Keratinocyte (primary cell): ENCODE results near the gene ZNF680. TPM values are rescaled to one million over a fixed set of nuclear protein-coding genes. Genes with fewer than 3 reads are reported as not detected.

Experiments
- DNase-seq: peaks from one replicate; pipeline ENCODE4 v3.0.0-alpha.2; 2011; ENCODE audit warnings: low read depth, missing footprints, low spot score
- FAIRE-seq: peaks from 2 replicates; lab custom pipeline; 2011; peaks lifted over from hg19 to GRCh38; lab: Jason Lieb, UNC
- H2AFZ ChIP-seq: 2 replicates; pipeline ENCODE4 v1.6.0; 2012; ENCODE audit warnings: low read length, control low read depth, inconsistent platforms; ENCODE audit not compliant: control insufficient read depth
- H3K27ac ChIP-seq: 2 replicates; pipeline ENCODE4 v1.5.1; 2011; ENCODE audit warnings: low read length; ENCODE audit not compliant: control insufficient read depth, insufficient read depth
- H3K27me3 ChIP-seq: 3 replicates; pipeline ENCODE4 v1.6.0; 2011; ENCODE audit warnings: low read length; ENCODE audit not compliant: control insufficient read depth, insufficient read depth; ENCODE audit errors: extremely low read depth
- H3K36me3 ChIP-seq, 2 experiments: 2 replicates in 1 of 2; 3 replicates in 1 of 2; pipeline ENCODE4 v1.5.1; 2011; ENCODE audit warnings: low read length in 2 of 2, mild to moderate bottlenecking in 1 of 2; ENCODE audit not compliant: control insufficient read depth in 2 of 2, insufficient read depth in 2 of 2; ENCODE audit errors: extremely low read depth in 1 of 2
- H3K4me1 ChIP-seq: 3 replicates; pipeline ENCODE4 v1.5.1; 2011; ENCODE audit warnings: low read length; ENCODE audit not compliant: control insufficient read depth, insufficient read depth; ENCODE audit errors: extremely low read depth
- H3K4me2 ChIP-seq: 3 replicates; pipeline ENCODE4 v1.6.0; 2011; ENCODE audit warnings: low read depth, low read length; ENCODE audit not compliant: control insufficient read depth, insufficient read depth; ENCODE audit errors: extremely low read depth
- H3K4me3 ChIP-seq, 3 experiments: fragments of 200-600 bp in 1 of 3; sonication (generic) in 1 of 3; 2 replicates in 2 of 3; 3 replicates in 1 of 3; pipeline ENCODE4 v1.5.1; 2011 to 2016; ENCODE audit warnings: low read length in 3 of 3, mild to moderate bottlenecking in 3 of 3, control low read depth in 2 of 3, inconsistent platforms in 1 of 3, low read depth in 1 of 3, mixed read lengths in 1 of 3, mixed run types in 1 of 3, moderate library complexity in 1 of 3; ENCODE audit not compliant: control insufficient read depth in 2 of 3, insufficient read depth in 2 of 3; ENCODE audit errors: extremely low read depth in 1 of 3
- H3K79me2 ChIP-seq: 2 replicates; pipeline ENCODE4 v1.6.0; 2012; ENCODE audit warnings: low read length; ENCODE audit not compliant: control insufficient read depth, insufficient read depth
- H3K9ac ChIP-seq: 3 replicates; pipeline ENCODE4 v1.6.0; 2011; ENCODE audit warnings: low read length; ENCODE audit not compliant: control insufficient read depth, insufficient read depth; ENCODE audit errors: extremely low read depth
- H3K9me1 ChIP-seq: 3 replicates; pipeline ENCODE4 v1.6.0; 2011; ENCODE audit warnings: low read length; ENCODE audit not compliant: control insufficient read depth, insufficient read depth; ENCODE audit errors: extremely low read depth
- H3K9me3 ChIP-seq: 2 replicates; pipeline ENCODE4 v1.5.1; 2012; ENCODE audit warnings: low read depth, low read length; ENCODE audit not compliant: control insufficient read depth
- H4K20me1 ChIP-seq: 3 replicates; pipeline ENCODE4 v1.6.0; 2011; ENCODE audit warnings: low read length; ENCODE audit not compliant: control insufficient read depth, insufficient read depth; ENCODE audit errors: extremely low read depth
- EZH2 ChIP-seq: IDR thresholded peaks from one replicate; pipeline ENCODE4 v1.6.1; 2012; ENCODE audit warnings: inconsistent platforms, mild to moderate bottlenecking, low read length, moderate library complexity
- dilution Hi-C: fragments of 300-500 bp; cut with MboI; formaldehyde crosslinking; loops from one replicate; pipeline ENCODE4 v1.7.0; 2020; ENCODE audit warnings: low sequenced_read_pairs; ENCODE audit not compliant: extremely low pct_ligation_motif_present
- polyA plus RNA-seq, 5 experiments: library from polyadenylated mRNA; depleted of rRNA in 3 of 5; stranded (reverse) in 3 of 5; stranded (forward) in 1 of 5; unstranded in 1 of 5; fragments of >200 nt; gene quantifications; 1 replicate in 1 of 5; 2 replicates in 3 of 5; 3 replicates in 1 of 5; pipeline versions ENCODE4 v1.2.1 to v1.2.3, GENCODE V29; 2011 to 2012; ENCODE audit warnings: missing spikeins in 2 of 5, low read depth in 1 of 5, low replicate concordance in 1 of 5
- TF ChIP-seq, protein P1 (sequence below), 3 experiments: IDR thresholded peaks in 1 of 3; conservative IDR thresholded peaks in 1 of 3; optimal IDR thresholded peaks in 1 of 3; 2 replicates in 2 of 3; 3 replicates in 1 of 3; pipeline versions ENCODE3 to v1.5.1; 2011; ENCODE audit warnings: low read length in 3 of 3, mild to moderate bottlenecking in 3 of 3, moderate library complexity in 2 of 3, control low read depth in 1 of 3, inconsistent platforms in 1 of 3; ENCODE audit not compliant: insufficient read depth in 2 of 3; ENCODE audit errors: extremely low read depth in 1 of 3

Gene ZNF680
- polyA plus RNA-seq, 1 donor (not counting 4 experiments of a cell fraction or from before 2014, with no cell fraction given), result 4.5 TPM

DNA sequence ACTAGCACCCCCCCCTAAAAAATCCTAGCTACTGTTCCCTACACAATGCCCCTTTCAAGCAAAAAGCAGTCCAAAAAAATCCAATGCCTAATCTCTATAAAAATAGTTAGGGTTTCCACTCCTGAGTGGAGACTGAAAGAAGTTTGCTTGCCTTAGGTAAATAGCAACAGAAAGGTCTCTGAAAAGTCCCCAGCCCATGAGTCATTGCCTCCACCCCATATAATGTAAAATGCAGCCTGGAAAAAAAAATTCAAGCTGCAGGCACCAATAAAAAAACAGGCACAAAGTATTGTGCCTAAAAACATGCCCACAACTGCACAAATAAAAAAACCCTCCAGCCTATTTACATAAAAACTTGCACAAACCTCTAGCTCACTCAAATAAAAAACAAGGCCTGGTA lies 47.5 kb downstream of the ZNF680 start:
- Histone ChIP-seq H3K4me1 (no peaks in the 10 kb centered on the region), H4K20me1 (no peaks in the 10 kb centered on the region), H3K79me2 (peaks cover 2% of the 10 kb centered on the region), H3K27me3 (no peaks in the 10 kb centered on the region), H3K9ac (no peak overlapping the region), H3K4me2 (no peak overlapping the region), H3K4me3 (no peak overlapping the region), H3K9me3 (peaks cover 7% of the 10 kb centered on the region), H3K36me3 (no peaks in the 10 kb centered on the region), H3K9me1 (no peaks in the 10 kb centered on the region), H2AFZ (no peak overlapping the region), H3K27ac (no peak overlapping the region)
- TF ChIP-seq EZH2, result no peak
- TF ChIP-seq, protein P1, sequence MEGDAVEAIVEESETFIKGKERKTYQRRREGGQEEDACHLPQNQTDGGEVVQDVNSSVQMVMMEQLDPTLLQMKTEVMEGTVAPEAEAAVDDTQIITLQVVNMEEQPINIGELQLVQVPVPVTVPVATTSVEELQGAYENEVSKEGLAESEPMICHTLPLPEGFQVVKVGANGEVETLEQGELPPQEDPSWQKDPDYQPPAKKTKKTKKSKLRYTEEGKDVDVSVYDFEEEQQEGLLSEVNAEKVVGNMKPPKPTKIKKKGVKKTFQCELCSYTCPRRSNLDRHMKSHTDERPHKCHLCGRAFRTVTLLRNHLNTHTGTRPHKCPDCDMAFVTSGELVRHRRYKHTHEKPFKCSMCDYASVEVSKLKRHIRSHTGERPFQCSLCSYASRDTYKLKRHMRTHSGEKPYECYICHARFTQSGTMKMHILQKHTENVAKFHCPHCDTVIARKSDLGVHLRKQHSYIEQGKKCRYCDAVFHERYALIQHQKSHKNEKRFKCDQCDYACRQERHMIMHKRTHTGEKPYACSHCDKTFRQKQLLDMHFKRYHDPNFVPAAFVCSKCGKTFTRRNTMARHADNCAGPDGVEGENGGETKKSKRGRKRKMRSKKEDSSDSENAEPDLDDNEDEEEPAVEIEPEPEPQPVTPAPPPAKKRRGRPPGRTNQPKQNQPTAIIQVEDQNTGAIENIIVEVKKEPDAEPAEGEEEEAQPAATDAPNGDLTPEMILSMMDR (optimal IDR thresholded peaks at IDR 0.05 in 1 of 3, IDR thresholded peaks at IDR 0.05 in 1 of 3, conservative IDR thresholded peaks at IDR 0.05 in 1 of 3; ENCODE audit: extremely low read depth in 1 of 3, insufficient read depth in 2 of 3, low read length in 3 of 3), result no peak
- dilution Hi-C loops, result no loop called here
- no peak for DNase-seq
- no peak for FAIRE-seq

DNA sequence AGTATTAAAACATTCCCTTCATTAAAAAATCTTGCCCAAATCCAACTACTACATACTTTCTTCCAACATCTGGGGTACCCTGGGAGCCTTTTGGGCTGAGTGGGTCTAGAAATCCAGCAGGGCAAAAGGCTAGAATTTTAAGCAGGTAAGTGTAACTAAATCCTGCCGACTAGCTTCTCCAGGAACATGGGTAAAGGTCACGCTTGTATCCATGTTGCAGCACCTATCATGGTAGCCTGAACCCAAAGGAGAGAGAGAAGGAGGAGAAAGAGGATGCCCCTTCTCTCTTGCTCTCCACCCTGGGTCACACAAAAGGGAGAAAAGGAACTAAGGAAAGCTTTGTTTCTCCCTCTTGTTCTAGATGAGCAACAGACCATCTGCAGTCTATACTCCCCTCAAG lies 53.3 kb downstream of the ZNF680 start:
- no peaks in the 10 kb centered on the region for H3K9me1 ChIP-seq
- H3K36me3 ChIP-seq, result peaks cover 0 to 2% of the 10 kb centered on the region in 2 experiments
- H3K9me3 ChIP-seq, result peaks cover 5% of the 10 kb centered on the region
- H4K20me1 ChIP-seq, result no peaks in the 10 kb centered on the region
- H3K9ac ChIP-seq, result no peak overlapping the region
- no peak for FAIRE-seq
- no peak overlapping the region for H2AFZ ChIP-seq
- H3K27ac ChIP-seq, result no peak overlapping the region
- H3K27me3 ChIP-seq, result no peaks in the 10 kb centered on the region
- no peaks in the 10 kb centered on the region for H3K4me1 ChIP-seq
- no peaks in the 10 kb centered on the region for H3K79me2 ChIP-seq
- no peak for DNase-seq
- dilution Hi-C loops, result no loop called here
- TF ChIP-seq EZH2, result no peak
- TF ChIP-seq, protein P1 (optimal IDR thresholded peaks at IDR 0.05 in 1 of 3, IDR thresholded peaks at IDR 0.05 in 1 of 3, conservative IDR thresholded peaks at IDR 0.05 in 1 of 3; ENCODE audit: extremely low read depth in 1 of 3, insufficient read depth in 2 of 3, low read length in 3 of 3), result no peak
- H3K4me3 ChIP-seq, result no peak overlapping the region
- H3K4me2 ChIP-seq, result no peak overlapping the region
